Head of caudate nucleus (tissue), 42 donors: ENCODE data around the gene ANTXR1.

Experiments used
- DNase-seq, 42 donors: peaks; one replicate each; pipeline versions ENCODE4 v3.0.0 to v3.0.0-alpha.2; 2020 to 2021; ENCODE audit warnings: mixed read lengths in 7 of 42
- intact Hi-C: fragments of 100-400 bp; cut with DNase I; formaldehyde crosslinking; loops from one replicate; pipeline ENCODE4 v1.15.0; 2022

Gene ANTXR1

DNA sequence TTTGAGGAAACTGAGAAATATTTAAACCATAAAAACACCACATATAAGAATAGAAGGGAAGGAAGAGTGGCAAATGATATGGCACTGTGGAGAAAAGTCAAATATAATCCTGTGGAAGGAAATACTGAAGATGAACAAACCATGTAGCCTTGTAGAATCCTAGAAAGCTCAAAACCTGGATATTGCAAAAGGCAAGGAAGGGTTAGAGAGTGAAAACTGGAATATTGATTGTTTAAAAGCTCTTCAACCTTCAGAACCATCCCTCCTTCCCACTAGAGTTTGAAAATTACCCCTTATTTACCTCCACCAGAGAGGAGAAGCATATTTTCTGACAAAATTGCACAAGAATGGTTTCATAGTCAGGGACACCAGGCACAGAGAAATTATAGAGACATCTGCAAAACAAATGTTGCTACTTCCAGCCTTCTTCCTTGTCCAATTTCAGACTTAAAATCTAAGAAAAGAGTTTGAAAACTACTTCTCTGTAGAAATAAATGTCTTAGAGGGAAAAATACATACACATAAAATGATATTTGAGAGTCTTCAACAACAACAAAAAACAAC is 48.0 kb downstream of the ANTXR1 start:
- no peak for DNase-seq
- intact Hi-C loops: no loop called here

- DNase-seq: no peak
- intact Hi-C loops: no loop called here
Measured at GRCh38 chr2:69061525-69061924, 48.5 kb downstream of the ANTXR1 start.

GRCh38 chr2:69062307-69062962 is 49.5 kb downstream of the ANTXR1 start:
- no peak for DNase-seq
- intact Hi-C loops: no loop called here

GRCh38 chr2:69065735-69066336 is 52.9 kb downstream of the ANTXR1 start:
- no peak for DNase-seq
- intact Hi-C loops: no loop called here

DNA sequence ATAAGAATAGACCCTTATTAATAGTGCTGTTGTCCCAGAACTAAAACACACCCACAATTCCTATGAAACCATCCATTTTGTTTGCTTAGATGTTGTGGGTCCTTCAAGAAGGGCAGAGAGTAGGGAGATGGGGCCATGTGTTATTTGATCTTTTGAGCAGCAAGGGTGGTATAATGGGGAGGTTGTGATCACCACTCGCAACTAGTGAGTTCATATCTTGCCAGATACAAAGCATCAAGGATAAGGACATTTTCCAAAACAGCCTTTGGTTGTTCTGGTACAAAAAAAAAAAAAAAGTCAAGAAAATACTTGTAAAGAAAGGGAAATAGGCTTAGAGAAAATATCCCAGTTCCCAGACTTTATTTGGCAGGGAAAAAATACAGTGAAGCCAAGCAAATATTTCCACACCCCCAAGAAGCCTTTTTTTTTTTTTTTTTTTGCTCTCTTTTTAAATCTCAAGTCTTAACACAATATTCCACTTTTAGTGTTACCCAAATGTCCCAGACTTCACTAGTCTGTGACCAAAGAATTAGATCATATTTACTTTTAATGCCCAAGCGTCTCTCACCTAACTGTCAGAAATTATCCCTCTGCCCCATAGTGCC is 54.1 kb downstream of the ANTXR1 start:
- no peak for DNase-seq
- intact Hi-C loops: no loop called here

DNA sequence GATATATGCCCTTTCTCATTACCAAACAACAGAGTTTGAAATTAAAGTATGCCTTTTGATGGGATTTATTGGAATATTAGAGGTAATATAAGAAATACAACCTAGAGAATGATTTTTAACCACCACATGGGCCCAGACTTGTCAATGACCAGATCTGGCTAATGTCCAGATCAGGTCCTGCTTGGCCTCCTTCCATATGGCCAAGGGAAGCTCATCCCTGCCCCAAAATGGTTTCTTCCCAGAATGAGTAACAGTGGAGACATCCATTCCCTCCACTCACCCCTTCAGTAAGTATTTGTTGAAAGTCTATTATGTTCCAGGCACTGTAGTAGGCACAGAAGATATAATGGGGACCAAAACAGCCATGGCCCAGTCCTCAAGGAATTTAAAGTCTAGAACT is 54.9 kb downstream of the ANTXR1 start:
- intact Hi-C loops: no loop called here
- DNase-seq: no peak

- intact Hi-C loops: no loop called here
- DNase-seq: no peak
Measured at GRCh38 chr2:69070969-69071368, 58.0 kb downstream of the ANTXR1 start.

- DNase-seq: no peak
Measured at GRCh38 chr2:69073928-69074570, 61.1 kb downstream of the ANTXR1 start.

GRCh38 chr2:69074918-69075317 is 61.9 kb downstream of the ANTXR1 start:
- no peak for DNase-seq
- intact Hi-C loops: no loop called here

More at GRCh38 chr2:69073928-69074570, 61.1 kb downstream of the ANTXR1 start:
- intact Hi-C loops: no loop called here

DNA sequence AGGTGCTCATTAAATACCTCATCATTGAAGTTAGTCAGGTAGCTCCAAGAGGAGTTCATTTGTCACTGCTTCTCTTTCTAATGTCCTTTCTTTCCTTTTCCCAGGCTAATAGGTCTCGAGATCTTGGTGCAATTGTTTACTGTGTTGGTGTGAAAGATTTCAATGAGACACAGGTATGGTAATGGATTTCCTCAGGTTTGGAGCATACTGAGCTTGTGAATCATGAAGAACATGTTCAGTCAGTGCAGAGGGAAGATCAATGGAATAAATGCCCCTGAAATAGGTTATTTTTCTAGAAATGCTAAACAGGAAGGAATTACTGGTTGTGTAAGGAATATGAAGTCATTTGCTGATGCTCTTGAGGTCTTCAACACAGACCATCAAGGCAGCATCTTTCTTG is 62.5 kb downstream of the ANTXR1 start:
- intact Hi-C loops: no loop called here
- DNase-seq: no peak

DNA sequence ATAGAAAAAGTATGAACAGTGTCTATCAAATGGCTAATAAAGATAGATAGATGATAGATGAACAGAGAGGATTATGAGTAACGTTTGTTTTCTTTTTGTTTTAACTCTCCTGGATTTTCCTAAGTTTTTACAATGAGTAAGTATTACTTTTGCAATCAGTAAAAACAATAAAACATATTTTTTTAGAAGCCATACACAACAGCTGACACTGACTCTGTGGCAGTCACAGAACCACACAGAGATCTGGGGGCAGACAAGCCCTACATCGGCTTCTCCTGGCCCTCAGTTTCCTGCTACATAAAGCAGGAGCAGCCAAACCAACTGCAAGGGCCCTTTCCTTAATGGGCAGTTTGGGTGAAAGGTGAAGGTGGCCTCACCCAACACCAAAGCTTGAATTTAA is 63.6 kb downstream of the ANTXR1 start:
- intact Hi-C loops: no loop called here

DNA sequence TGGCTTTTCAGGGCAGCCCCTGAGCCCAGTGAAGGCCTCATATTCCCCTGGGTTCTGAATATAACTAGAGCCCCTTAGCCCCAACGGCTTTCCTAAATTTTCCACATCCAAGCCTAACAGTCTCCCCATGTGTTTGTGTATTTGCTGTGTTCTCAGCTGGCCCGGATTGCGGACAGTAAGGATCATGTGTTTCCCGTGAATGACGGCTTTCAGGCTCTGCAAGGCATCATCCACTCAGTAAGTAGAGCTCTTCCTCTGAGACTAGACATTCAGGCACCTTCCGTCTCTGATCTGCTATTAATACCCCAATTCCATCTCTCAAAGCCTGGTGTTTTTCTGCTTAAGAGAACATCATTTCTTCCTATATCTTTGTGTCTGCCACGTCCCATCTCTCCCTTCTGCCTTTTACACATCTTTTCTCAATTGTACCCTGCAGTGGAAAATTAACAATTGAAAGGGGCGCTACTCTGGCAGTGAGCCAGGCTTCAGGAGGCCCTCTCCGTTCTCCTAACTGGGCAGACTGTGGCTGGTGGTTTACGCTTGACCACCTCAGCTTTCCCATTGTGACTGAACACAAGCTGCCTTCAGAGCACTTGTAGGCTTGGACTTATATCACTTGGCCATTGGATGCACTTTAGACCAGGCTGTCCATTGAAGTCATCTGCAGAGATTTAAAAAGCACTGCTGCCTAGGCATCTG is 64.4 kb downstream of the ANTXR1 start:
- intact Hi-C loops: no loop called here
- peak in 1 of 42 donors; percentile 10 for DNase-seq

More for the DNA sequence above, 63.6 kb downstream of the ANTXR1 start:
- DNase-seq: no peak

GRCh38 chr2:69080071-69080470 is 67.1 kb downstream of the ANTXR1 start:
- intact Hi-C loops: no loop called here
- DNase-seq: no peak

GRCh38 chr2:69081001-69081580 is 68.1 kb downstream of the ANTXR1 start:
- no peak for DNase-seq
- intact Hi-C loops: no loop called here

- intact Hi-C loops: no loop called here
- no peak for DNase-seq
Measured at GRCh38 chr2:69081757-69082156, 68.8 kb downstream of the ANTXR1 start.

- intact Hi-C loops: no loop called here
- DNase-seq: peak in 9 of 42 donors; percentile 10 to 52 (median 27)
Measured at GRCh38 chr2:69082430-69082997, 69.5 kb downstream of the ANTXR1 start.

DNA sequence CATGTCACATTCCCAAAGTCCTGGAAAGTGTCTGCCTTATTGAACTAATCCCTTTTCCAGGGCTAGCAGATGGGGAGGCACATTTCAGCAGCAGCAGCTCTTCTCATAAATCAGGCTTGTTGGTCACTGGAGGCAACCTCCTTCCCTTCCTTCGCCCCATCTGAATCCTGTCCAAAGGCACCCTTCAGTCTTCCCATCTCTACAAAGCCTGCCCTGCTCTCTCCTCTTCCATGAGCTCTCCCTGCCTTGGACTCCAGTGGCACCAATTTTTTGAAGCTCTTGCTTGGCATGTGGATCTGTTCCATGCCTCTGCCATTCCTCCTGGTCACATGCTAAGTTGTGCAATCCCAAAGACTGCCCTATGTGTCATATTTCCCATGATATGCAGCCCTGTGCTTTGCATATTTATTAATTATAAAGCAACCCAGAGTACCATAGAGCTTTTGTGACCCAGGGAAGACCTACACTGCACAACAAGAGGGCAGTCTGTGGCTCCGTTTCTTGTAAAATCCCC is 70.3 kb downstream of the ANTXR1 start:
- no peak for DNase-seq
- intact Hi-C loops: no loop called here

GRCh38 chr2:69084492-69084891 is 71.5 kb downstream of the ANTXR1 start:
- intact Hi-C loops: no loop called here
- no peak for DNase-seq
